ENCODE measurements around the gene SNIP1.
"Not testable (repeated sequence)": the region's sequence is repeated elsewhere in the genome, so short reads cannot be mapped to it uniquely, and the experiment has no call there.

The SNIP1 gene

GRCh38 chr1:37567023-37567422 lies 12.9 kb upstream of the SNIP1 start:
- Mint-ChIP-seq H3K27me3 (no peaks in the 10 kb centered on the region), H3K4me3 (no peak overlapping the region), H3K4me1 (no peaks in the 10 kb centered on the region), H3K9me3 (no peaks in the 10 kb centered on the region), H3K36me3 (peaks cover 49 to 58% of the 10 kb centered on the region in 2 donors), H3K27ac (no peak overlapping the region)
- no peak for DNase-seq
- ATAC-seq (replicated peaks) = no peak

- Mint-ChIP-seq H3K36me3 (peaks cover 42 to 52% of the 10 kb centered on the region in 2 donors), H3K27ac (no peak overlapping the region), H3K4me3 (no peak overlapping the region), H3K27me3 (no peaks in the 10 kb centered on the region), H3K9me3 (peaks cover 0 to 1% of the 10 kb centered on the region in 2 donors), H3K4me1 (no peaks in the 10 kb centered on the region)
- no peak for DNase-seq
- ATAC-seq (replicated peaks) = no peak
Measured at GRCh38 chr1:37564892-37565291, 10.8 kb upstream of the SNIP1 start.

- Mint-ChIP-seq H3K9me3 (peaks cover 0 to 1% of the 10 kb centered on the region in 2 donors), H3K4me3 (no peak overlapping the region), H3K27ac (peak overlapping the region; percentile 2), H3K4me1 (no peaks in the 10 kb centered on the region), H3K36me3 (peaks cover 29 to 35% of the 10 kb centered on the region in 2 donors), H3K27me3 (no peaks in the 10 kb centered on the region)
- no peak for ATAC-seq (replicated peaks)
- no peak for DNase-seq
Measured at GRCh38 chr1:37562984-37563383, 8.9 kb upstream of the SNIP1 start.

DNA sequence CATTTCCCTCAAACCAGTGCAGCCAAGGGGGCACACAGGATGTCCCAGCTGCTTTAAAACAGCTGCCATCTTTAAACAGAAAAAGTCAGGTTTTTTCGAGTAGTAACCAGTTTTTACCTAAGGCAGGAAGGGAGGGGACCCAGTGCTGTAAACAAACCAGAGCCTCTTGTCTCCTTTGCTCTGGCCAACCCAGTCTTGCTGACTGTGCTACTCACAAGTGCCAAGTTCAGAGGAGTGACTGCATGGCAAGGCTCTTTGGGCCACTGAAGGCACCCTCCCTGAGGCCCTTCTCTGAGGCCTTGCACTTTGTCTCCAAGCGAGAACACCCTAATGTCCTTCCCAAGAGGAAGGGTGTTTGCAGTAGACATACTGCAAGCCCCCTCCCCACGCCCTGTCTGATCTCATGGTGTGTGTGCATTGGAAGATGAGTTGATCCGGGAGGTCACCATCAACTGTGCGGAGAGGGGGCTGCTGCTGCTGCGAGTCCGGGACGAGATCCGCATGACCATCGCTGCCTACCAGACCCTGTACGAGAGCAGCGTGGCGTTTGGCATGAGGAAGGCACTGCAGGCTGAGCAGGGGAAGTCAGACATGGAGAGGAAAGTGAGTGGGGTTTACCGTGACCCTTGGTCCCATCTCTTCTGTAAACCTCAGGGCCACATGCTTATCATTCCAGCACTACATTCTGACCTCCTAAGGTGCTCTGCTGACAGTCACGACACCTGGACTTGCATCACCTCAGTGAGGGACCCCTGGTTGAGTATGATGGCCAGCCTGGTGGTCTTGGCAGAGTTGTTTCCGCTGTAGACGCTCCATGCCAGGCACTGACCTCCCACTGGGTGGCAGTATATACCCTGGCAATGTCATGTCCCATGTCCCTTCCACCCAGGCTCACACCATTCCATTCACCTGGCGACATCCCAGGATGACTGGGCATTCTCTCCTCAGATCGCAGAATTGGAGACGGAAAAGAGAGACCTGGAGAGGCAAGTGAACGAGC lies 7.3 kb upstream of the SNIP1 start:
- peaks cover 18 to 21% of the 10 kb centered on the region in 2 donors for H3K36me3 Mint-ChIP-seq
- peaks cover 0 to 5% of the 10 kb centered on the region in 2 donors for H3K4me1 Mint-ChIP-seq
- peak; percentile 33 to 63 for ATAC-seq (replicated peaks)
- H3K4me3 Mint-ChIP-seq = no peak overlapping the region
- H3K27ac Mint-ChIP-seq = no peak overlapping the region
- DNase-seq = no peak
- peaks cover 5 to 9% of the 10 kb centered on the region in 2 donors for H3K27me3 Mint-ChIP-seq
- H3K9me3 Mint-ChIP-seq = peaks cover 0 to 1% of the 10 kb centered on the region in 2 donors

DNA sequence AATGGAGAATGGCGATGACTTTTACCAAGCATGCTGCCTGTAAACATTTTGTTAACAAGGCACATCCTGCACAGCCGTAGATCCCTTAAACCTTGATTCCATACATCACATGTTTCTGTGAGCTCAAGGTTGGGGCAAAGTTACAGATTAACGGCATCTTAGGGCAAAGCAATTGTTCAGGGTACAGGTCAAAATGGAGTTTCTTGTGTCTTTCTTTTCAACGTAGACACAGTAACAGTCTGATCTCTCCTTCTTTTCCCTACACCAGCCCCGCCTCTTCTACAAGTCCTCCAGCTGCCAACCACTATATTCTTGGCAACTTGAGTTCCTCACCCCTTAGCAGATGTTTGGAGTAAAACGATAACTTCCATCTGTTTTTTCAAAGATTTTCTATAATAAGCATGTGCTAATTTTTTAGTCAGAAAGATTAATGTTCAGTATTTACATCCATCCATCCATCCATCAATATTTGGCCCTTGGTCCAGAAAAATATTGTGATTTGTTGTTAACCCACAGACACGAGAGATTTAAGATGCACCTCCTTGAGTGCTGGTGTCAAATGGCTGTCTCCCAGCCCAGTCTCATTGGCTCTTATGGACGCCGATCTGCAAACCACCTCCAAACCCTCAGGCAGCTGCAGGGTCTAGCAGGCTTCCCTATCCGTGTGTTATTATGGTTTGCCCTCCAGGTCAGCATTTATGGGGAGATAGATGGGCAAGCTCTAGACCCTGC lies 6.5 kb upstream of the SNIP1 start:
- H3K27ac Mint-ChIP-seq = no peak overlapping the region
- peaks cover 0 to 1% of the 10 kb centered on the region in 2 donors for H3K9me3 Mint-ChIP-seq
- peaks cover 0 to 5% of the 10 kb centered on the region in 2 donors for H3K4me1 Mint-ChIP-seq
- DNase-seq (no peak), ATAC-seq (replicated peaks) (no peak)
- no peak overlapping the region for H3K4me3 Mint-ChIP-seq
- H3K36me3 Mint-ChIP-seq = peaks cover 14 to 17% of the 10 kb centered on the region in 2 donors
- peaks cover 5 to 11% of the 10 kb centered on the region in 2 donors for H3K27me3 Mint-ChIP-seq

DNA sequence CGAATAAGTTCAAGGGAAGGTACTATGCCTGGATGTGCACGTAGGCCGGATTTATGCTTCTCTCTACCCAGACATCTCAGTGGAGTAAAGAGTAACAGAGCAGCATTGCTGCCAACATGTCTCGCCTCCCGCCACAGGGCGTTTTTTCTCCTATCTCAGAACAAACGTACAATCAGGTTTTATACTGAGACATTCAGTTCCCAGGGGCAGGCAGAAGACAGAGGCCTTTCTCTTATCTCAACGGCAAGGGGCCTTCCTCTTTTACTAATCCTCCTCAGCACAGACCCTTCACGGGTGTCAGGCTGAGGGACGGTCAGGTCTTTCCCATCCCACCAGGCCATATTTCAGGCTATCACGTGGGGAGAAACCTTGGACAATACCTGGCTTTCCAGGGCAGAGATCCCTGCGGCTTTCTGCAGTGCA lies 5.9 kb upstream of the SNIP1 start:
- not testable (repeated sequence) for H3K4me3 Mint-ChIP-seq; H3K4me1 Mint-ChIP-seq; ATAC-seq (replicated peaks); H3K9me3 Mint-ChIP-seq; H3K27ac Mint-ChIP-seq; DNase-seq
- Mint-ChIP-seq H3K27me3 (peaks cover 5 to 11% of the 10 kb centered on the region in 2 donors), H3K36me3 (peaks cover 11 to 12% of the 10 kb centered on the region in 2 donors)

DNA sequence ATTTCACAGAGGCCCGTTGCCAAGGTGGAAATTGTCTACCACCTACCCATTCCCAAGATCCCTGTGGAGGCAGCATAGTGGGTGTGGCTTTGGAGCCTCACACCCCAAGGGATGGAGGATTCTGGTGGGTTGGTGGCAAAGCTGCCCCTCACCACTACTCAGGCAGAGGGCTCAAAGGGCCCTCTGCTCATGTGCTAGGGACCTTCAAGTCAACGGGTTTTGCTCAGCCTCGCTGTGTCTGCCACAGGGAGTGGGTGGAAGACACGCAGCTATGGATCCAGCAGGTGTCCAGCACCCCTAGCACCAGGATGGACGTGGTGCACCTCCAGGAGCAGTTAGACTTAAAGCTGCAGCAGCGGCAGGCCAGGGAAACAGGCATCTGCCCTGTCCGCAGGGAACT lies 5.0 kb upstream of the SNIP1 start:
- H3K4me3 Mint-ChIP-seq = no peak overlapping the region
- H3K27ac Mint-ChIP-seq = no peak overlapping the region
- H3K9me3 Mint-ChIP-seq = peaks cover 0 to 1% of the 10 kb centered on the region in 2 donors
- no peak for DNase-seq
- peaks cover 8 to 9% of the 10 kb centered on the region in 2 donors for H3K36me3 Mint-ChIP-seq
- ATAC-seq (replicated peaks) = no peak
- peaks cover 0 to 9% of the 10 kb centered on the region in 2 donors for H3K4me1 Mint-ChIP-seq
- peaks cover 5 to 11% of the 10 kb centered on the region in 2 donors for H3K27me3 Mint-ChIP-seq

- Mint-ChIP-seq H3K27ac (no peak overlapping the region), H3K27me3 (peaks cover 5 to 11% of the 10 kb centered on the region in 2 donors), H3K36me3 (peaks cover 8 to 11% of the 10 kb centered on the region in 2 donors), H3K4me1 (peaks cover 0 to 12% of the 10 kb centered on the region in 2 donors), H3K4me3 (no peak overlapping the region), H3K9me3 (peaks cover 0 to 1% of the 10 kb centered on the region in 2 donors)
- ATAC-seq (replicated peaks) (no peak), DNase-seq (no peak)
Measured at GRCh38 chr1:37558411-37558810, 4.3 kb upstream of the SNIP1 start.

DNA sequence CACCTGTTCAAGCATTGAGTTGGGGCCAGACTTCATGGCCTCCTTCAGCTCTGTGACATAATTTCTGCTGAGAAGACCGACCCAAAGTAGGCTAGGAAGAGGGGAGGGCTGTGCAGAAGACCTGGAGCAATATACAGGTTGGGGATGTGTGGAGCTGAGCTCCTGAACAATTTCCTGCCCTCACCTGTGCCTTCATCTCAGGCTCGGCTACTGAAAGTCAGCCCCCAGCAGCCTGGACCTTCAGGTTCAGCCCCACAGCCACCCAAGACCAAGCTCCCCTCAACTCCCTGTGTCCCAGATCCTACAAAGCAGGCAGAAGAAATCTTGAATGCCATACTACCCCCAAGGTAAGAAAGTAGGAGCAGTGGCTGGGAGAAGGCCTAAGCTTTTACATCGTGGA lies 3.3 kb upstream of the SNIP1 start:
- DNase-seq = no peak
- Mint-ChIP-seq H3K4me3 (no peak overlapping the region), H3K27me3 (peaks cover 5 to 11% of the 10 kb centered on the region in 2 donors), H3K4me1 (peaks cover 6 to 21% of the 10 kb centered on the region in 2 donors), H3K36me3 (peaks cover 15 to 16% of the 10 kb centered on the region in 2 donors), H3K27ac (no peak overlapping the region), H3K9me3 (peaks cover 0 to 1% of the 10 kb centered on the region in 2 donors)
- no peak for ATAC-seq (replicated peaks)

DNA sequence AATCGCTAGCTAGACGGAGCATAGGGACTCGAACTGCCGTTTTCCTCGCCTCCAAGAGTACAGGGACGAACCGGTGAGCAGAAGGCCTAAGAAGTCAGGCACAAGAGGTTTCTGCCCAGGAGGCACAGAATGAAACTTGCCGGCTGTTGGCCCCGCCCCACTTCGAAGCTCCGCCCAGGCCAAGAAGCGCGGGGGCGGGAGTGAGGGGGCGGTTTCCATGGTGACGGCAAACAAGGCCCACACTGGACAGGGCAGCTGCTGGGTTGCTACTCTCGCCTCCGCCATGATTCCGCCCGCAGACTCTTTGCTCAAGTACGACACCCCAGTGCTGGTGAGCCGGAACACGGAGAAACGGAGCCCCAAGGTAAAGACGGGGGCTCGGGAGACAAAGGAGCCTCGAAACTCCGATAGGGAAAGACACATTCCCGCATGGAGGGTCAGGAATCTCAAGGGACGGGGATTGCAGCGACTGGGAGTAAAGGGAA lies 2.7 kb upstream of the SNIP1 start, which contains the start of gene DNALI1:
DNALI1 (plus strand) TSS at position 229 of the 485 bp plus-strand sequence; CDS start at position 284, 55 bp downstream.
- H3K9me3 Mint-ChIP-seq = no peaks in the 10 kb centered on the region
- H3K4me3 Mint-ChIP-seq = no peak within 1 kb of the TSS
- peaks cover 10 to 27% of the 10 kb centered on the region in 2 donors for H3K4me1 Mint-ChIP-seq
- peaks cover 5 to 11% of the 10 kb centered on the region in 2 donors for H3K27me3 Mint-ChIP-seq
- ATAC-seq (replicated peaks) (no peak), DNase-seq (no peak)
- H3K36me3 Mint-ChIP-seq = peaks cover 17% of the 10 kb centered on the region in 2 donors
- no peak within 1 kb of the TSS for H3K27ac Mint-ChIP-seq

- Mint-ChIP-seq H3K27ac (peak overlapping the region; percentile 96), H3K4me1 (peaks cover 23 to 50% of the 10 kb centered on the region in 2 donors), H3K9me3 (no peaks in the 10 kb centered on the region), H3K27me3 (peaks cover 5 to 11% of the 10 kb centered on the region in 2 donors), H3K36me3 (peaks cover 25 to 31% of the 10 kb centered on the region in 2 donors), H3K4me3 (peak overlapping the region; percentile 90 to 98)
- ATAC-seq (replicated peaks) (peak; percentile 12 to 13), DNase-seq (no peak)
Measured at GRCh38 chr1:37553598-37553926, 531 bp downstream of the SNIP1 start.

DNA sequence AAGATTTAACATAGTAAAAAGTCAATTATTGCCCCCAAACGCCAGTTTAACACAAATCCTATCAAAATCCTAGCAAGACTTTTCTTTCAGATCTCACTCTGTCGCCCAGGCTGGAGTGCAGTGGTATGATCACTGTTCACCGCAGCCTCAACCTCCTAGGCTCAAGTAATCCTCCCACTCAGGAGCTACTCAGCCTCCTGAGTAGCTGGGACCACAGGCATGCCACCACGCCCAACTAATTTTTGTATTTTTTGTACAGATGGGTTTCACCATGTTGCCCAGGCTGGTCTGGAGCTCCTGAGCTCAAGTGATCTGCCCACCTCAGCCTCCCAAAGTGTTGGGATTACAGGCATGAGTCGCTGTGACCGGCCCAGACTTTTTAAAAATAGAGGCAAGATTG lies 4.8 kb downstream of the SNIP1 start:
- Mint-ChIP-seq H3K27ac (peak overlapping the region; percentile 37), H3K27me3 (no peaks in the 10 kb centered on the region), H3K4me1 (peaks cover 26 to 51% of the 10 kb centered on the region in 2 donors), H3K36me3 (peaks cover 43 to 53% of the 10 kb centered on the region in 2 donors), H3K9me3 (no peaks in the 10 kb centered on the region), H3K4me3 (no peak overlapping the region)
- DNase-seq (no peak), ATAC-seq (replicated peaks) (no peak)

- Mint-ChIP-seq H3K36me3 (peaks cover 41 to 52% of the 10 kb centered on the region in 2 donors), H3K27ac (no peak overlapping the region)
- DNase-seq = no peak
Measured at GRCh38 chr1:37545019-37545418, 9.1 kb downstream of the SNIP1 start.

GRCh38 chr1:37544530-37544929 lies 9.6 kb downstream of the SNIP1 start:
- Mint-ChIP-seq H3K36me3 (peaks cover 39 to 48% of the 10 kb centered on the region in 2 donors), H3K4me3 (no peak overlapping the region), H3K4me1 (peaks cover 6 to 15% of the 10 kb centered on the region in 2 donors), H3K9me3 (no peaks in the 10 kb centered on the region), H3K27me3 (no peaks in the 10 kb centered on the region), H3K27ac (no peak overlapping the region)
- ATAC-seq (replicated peaks) = no peak
- DNase-seq = no peak

More at GRCh38 chr1:37545019-37545418, 9.1 kb downstream of the SNIP1 start:
- Mint-ChIP-seq H3K27me3 (no peaks in the 10 kb centered on the region), H3K9me3 (no peaks in the 10 kb centered on the region), H3K4me1 (peaks cover 10 to 20% of the 10 kb centered on the region in 2 donors), H3K4me3 (no peak overlapping the region)
- no peak for ATAC-seq (replicated peaks)
